Muscle of arm (tissue), 12 donors: Measurements from ENCODE around the gene SLCO6A1. TPM values are rescaled to one million over a fixed set of nuclear protein-coding genes. Genes with fewer than 3 reads are reported as not detected.

ENCODE experiments used
- DNase-seq: peaks from one replicate; pipeline ENCODE4 v3.0.0-alpha.2; 2013
- polyA plus RNA-seq, 12 donors: library from polyadenylated mRNA; unstranded; fragments of 120-200 nt; gene quantifications; one replicate each; pipeline ENCODE4 v1.2.1, GENCODE V29; 2013; ENCODE audit not compliant: insufficient read length in 12 of 12

The SLCO6A1 gene
- polyA plus RNA-seq, 12 donors, result 0.27 to 1.4 (median 0.78) TPM; not detected in 2

DNA sequence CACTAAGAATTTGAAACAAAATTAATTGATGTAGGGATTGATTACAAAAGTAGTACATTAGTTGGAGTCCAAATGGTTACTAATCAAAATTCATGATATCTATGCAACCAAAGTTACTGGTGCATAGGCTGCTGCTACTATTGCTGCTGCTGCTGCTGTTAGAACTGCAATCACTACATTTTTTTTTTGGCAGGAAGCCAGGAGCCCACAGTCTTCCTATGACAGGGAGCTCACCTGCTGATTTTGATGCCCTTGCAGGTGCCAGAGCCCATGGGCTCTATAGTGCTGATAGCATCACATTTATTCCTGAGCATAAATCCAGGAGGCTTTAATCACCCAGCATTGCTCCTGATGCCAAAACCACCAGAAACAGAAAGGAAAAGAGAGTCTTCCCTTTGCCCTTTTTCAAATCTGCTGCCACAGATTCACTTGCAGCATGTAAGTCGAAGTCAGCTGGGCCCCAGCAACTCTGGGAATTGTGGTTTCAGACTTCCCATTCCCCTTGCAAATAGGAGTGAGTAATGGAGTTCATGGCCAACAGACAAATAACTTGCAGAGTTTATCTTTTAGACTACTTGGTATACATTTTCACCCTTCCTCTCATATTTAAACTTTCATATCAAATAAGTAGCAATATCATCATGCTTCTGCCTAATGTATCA is 17.6 kb downstream of the SLCO6A1 start:
- DNase-seq, result peak; percentile 1

DNA sequence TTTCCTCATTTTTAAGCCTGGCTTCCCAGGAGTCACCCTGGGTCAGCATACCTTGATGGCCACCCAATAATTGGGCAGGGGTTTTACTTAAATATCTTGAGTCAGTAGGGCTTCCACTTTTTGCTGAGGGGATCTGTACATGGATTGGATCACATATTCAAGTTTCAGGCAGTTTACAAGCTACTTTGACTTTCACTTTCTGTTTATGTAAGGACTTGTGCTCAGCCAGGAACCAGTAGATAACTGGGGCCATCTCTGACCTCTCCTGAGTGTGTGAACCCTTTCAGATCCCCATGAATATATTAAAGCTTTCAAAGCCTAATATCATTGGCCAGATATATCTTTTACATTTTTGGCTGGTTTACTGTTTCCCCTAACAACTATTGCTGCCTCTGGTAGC is 45.1 kb downstream of the SLCO6A1 start:
- DNase-seq, result no peak

DNA sequence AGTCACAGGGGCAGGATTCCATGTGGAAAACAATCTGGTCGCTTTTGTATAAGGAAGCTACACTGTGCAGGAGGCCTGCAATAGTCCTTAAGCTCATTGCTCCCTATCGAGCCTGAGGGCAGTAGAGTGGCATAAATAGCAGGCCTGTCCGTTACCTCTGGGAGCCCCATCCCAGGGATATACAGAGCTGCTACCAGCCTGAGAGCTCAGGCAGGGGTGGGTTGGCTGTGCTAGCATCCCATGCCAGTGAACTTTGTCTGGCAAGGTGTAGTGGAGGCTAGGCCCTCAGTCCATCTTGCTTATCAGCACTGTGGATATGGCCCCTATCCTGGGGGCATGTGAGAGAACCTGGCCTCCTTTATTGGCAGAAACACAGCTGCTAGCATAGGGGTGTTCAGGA is 47.7 kb downstream of the SLCO6A1 start:
- DNase-seq, result no peak

DNA sequence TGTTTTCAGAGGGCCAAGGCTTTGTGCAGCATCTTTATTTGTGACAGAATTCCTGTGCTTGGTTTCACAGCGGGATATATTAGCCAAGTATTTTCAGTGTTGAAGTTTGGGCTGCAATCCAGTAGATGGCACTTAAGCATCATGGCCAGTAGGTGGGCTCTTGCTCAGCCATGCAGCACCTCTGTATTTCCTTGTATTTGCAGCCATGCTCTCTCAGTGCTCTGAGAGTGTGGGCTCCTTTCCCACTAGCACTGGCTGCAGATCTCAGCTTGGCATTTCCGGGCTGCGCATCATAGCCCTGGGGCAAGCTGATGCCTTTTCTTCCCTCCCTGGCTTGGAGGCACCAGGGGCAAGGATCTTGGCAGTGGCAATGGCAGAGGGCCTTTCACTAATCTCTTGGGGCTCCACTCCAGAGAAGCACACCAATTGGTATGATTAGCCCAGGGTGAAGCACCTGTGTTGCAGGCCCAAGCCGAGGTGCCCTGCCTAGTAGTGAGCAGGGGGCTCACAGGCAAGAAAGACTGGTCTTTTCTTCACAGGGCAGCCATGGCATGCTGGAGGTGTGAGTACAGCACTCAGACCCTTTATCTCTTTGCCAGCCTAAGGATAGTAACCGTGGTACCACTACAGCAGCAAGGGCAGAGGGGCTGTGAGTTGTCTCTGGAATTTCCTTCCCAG is 48.3 kb downstream of the SLCO6A1 start:
- no peak for DNase-seq

DNA sequence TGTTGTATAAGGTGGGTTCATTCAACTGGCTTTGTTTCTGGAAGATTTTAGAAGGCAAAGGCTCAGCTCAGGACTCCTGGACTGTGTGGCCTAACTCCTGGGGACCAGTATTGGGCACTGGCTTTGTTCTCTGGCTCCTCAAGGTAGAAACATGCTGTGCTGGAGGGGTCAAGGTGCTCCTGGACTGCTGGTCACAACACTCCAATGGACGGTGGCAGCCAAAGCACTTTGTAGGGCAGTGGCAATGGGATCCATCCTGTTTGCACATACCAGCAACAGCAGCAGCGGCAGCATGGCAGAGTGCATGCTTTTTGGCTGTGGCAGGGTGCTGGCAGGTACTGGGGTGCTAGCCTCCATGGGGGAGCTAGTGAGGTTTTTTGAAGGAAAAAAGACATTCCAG is 65.3 kb downstream of the SLCO6A1 start:
- no peak for DNase-seq

DNA sequence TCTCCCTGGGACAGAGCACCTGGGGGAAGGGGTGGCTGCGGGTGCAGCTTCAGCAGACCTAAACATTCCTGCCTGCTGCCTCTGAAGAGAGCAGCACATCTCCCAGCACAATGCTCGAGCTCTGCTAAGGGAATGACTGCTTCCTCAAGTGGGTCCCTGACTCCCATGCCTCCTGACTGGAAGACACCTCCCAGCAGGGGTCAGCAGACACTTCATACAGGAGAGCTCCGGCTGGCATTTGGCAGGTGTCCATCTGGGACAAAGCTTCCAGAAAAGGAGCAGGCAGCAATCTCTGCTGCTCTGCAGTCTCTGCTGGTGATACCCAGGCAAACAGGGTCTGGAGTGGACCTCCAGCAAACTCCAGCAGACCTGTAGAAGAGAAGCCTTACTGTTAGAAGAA is 77.2 kb downstream of the SLCO6A1 start:
- no peak for DNase-seq

DNA sequence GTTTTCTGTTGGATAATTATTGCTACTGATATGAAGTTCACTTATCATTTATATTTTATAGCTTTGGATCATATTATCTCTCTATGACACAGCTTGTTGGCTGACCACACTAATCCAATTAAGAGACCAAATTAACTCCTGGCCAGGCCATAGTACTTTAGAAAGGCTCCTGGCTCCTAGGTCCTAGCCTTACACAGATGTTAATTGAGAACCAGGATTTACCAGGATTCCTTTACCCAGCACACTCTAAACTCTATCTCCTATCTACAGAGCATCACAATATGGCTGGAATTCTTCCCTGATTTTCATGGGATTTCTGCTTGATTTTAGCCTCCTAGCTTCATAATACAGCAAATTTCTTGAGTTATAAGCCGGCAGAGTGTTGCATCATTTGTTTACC is 80.3 kb downstream of the SLCO6A1 start:
- DNase-seq, result no peak

DNA sequence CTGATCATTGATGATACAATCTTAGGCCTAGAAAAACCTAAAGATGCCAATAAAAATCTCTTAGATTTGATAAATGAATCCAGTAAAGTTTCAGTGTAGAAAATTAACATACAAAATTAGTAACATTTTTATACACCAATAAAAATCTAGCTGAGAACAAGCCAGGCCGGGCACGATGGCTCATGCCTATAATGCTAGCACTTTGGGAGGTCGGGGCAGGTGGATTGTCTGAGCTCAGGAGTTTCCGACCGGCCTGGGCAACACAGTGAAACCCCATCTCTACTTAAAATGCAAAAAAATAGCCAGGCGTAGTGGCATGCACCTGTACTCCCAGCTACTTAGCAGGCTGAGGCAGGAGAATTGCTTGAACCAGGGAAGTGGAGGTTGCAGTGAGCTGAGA is 84.4 kb downstream of the SLCO6A1 start:
- no peak for DNase-seq

DNA sequence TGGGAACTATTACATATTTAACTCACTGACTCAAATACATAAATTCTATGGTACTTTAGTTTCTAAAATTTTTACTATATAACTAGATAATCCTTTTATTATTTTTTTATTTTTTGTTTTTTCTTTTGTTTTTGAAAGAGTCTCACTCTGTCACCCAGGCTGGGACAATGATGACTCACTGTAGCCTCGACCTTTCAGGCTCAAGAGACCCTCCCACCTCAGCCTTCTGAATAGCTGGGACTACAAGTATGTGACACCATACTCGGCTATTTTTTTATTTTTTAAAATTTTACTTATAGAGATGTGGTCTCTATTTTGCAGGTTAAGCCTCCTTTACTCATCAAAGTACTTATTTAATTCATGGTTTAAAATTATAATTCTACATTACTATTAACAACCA is 110.6 kb downstream of the SLCO6A1 start:
- no peak for DNase-seq

DNA sequence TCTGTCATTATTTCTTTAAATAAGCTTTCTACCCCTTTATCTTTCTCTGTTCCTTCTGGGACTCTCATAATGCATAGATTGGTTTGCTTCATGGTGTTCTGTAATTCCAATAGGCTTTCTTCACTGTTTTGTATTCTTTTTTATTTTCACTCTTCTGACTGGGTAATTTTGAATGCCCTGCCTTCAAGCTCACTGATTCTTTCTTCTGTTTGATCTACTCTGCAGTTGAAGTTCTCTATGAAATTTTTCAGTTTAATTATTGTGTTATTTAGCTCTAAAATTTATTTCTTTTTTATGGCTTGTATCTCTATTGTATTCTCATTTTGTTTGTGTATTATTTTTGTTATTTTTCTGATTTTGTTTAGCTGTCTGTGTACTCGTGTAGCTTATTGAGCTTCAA is 113.4 kb downstream of the SLCO6A1 start:
- DNase-seq, result no peak

DNA sequence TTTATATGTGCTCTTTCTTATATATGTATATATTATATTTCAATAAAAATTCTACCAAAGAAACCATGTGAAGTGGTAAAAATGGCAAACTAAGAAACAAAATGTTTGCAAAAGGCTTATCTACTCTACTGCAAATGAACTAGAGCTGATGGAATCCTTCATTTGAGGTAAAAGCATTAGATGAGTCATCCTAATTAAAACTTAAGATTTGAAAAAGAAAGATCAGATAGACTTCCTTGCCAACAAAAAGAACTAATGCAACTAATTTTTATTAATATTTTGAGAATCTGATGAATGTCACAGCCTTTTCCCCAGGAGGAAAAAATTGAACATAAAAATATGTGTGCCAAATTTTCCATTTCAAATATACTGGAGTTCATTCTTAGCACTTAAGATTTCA is 118.6 kb downstream of the SLCO6A1 start:
- DNase-seq, result no peak

DNA sequence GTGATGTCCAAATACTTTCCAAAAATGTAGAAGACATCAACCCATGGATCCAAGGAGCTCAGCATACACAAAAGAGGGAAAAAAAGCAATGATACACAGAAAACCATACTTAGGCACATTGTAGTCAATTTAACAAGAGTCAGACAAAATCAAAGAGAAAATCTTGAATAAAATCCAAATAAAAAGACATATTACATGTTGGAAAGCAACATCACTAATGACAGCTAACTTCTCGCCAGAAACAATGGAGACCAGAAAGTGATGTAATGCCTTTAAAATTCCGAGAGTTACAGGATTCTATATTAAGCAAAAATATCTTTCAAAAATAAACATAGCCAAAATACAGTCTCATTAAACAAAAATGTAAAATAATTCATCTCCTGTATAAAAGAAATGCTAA is 122.9 kb downstream of the SLCO6A1 start:
- peak; percentile 32 for DNase-seq

DNA sequence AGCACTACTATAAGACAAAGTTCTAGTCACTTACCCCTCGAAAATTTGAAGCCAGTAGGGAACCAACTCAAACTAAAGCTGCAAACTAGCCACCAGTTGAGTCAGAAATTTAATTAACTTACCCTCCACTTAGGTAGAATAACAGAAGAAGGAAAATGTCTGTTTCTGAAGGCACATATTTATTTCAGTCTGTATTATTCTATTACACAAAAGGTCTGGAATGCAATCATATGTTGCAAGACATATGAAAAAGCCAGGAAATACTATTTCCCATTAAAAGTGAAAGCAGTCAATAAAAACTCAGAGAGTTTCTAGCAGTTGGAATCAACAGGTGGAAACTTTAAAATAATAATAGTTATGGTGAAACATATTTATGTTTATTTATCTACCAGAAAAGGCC is 123.5 kb downstream of the SLCO6A1 start:
- peak; percentile 27 for DNase-seq

DNA sequence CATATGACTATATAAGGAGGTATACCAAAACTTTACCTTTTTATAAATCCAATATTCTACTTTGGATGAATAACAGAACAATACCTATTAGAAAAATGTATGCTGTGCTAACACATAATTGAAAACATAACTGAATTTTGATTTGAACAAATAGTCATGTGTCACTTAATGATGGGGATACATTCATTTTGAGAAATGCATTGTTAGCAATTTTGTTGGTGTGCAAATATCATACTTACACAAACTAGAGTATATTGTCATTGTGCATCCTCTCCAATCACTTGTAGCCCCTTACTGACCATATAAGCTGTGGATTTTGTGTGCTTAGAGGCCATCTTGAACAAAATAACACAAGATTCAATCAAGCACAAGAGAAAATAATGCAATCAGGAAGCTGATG is 130.4 kb downstream of the SLCO6A1 start:
- no peak for DNase-seq

DNA sequence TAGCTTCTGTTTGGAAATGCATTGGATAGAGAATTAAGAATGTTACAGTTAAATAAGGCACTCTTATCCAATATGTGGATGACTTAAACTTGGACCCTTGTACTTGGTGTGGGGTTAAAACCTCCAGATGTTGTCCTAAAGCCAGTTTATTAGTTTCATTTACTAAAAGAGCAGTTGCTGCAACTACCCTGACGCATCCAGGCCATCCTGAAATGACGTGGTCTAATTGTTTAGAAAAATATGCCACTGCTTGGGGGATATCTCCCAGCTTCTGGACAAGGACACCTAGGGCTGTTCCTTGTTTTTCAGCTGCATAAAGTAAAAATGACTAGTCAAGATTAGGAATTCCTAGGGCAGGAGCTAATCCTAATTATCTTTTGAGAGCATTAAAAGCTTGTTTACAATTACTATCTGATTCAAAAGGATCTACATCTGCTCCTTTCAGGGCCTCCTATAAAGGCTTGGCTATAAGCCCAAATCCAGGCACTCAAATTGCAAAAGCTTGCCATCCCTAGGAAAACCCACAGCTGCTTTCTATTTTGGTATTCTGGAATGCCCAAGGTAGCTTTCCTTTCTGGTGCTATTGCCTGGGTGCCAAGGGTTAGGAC is 157.0 kb downstream of the SLCO6A1 start:
- peak; percentile 13 for DNase-seq

DNA sequence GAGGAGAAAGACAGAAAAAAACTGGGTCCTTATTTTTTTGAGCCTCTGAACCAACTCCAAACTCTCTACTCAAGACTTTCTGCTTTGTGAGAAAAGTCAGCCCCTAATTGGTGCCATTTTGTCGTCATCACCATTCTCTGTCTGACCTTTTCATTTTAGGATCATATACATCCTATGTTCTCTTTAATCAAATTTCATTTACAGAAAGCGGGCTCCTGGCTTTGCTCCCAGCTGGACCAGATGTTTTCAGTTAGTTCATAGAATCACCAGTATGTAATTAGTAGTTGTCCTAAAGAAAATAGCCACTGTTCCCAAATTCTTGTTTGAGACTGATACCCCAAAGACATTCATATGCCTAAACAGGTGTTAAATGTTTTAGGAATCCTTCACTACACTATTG is 174.1 kb downstream of the SLCO6A1 start:
- peak; percentile 7 for DNase-seq

Other genes starting within 250 kb of the SLCO6A1 start
- 1 to 10 TPM in 11 of 12 donors, not detected in 1; 2.8 to 4.3 (median 3.4) TPM for gene SLCO4C1, start 202.7 kb downstream of the SLCO6A1 start, polyA plus RNA-seq